ENCODE measurements around the gene STPG4. TPM values are rescaled to one million over a fixed set of nuclear protein-coding genes. Genes with fewer than 3 reads are reported as not detected.
"Not testable (repeated sequence)": the region's sequence is repeated elsewhere in the genome, so short reads cannot be mapped to it uniquely, and the experiment has no call there.

STPG4 gene
- total RNA-seq, 1 donor from 2014 or later: not detected

- Histone ChIP-seq H3K9ac (ENCODE audit: low read depth in 1 of 3, low read length in 3 of 3) (no peak overlapping the region), H3K27ac (ENCODE audit: low read depth, low read length) (no peak overlapping the region), H3K36me3 (ENCODE audit: control insufficient read depth in 3 of 3, insufficient read depth in 3 of 3, low read length in 3 of 3) (no peaks in the 10 kb centered on the region), H3K4me3 (ENCODE audit: low read length in 3 of 3) (no peak overlapping the region), H3K9me3 (ENCODE audit: control insufficient read depth in 3 of 3, low read length in 3 of 3) (no peaks in the 10 kb centered on the region), H3K27me3 (ENCODE audit: control insufficient read depth in 3 of 3, insufficient read depth in 3 of 3, low read length in 3 of 3) (no peaks in the 10 kb centered on the region), H3K4me1 (ENCODE audit: control insufficient read depth in 3 of 3, insufficient read depth in 3 of 3, low read length in 3 of 3) (peaks cover 21 to 36% (median 24%) of the 10 kb centered on the region in 3 donors)
These were observed 35.2 kb upstream of the STPG4 start for GRCh38 chr2:47190188-47190881.

- Histone ChIP-seq H3K27me3 (ENCODE audit: control insufficient read depth in 3 of 3, insufficient read depth in 3 of 3, low read length in 3 of 3) (no peaks in the 10 kb centered on the region), H3K9ac (ENCODE audit: low read depth in 1 of 3, low read length in 3 of 3) (no peak overlapping the region), H3K4me1 (ENCODE audit: control insufficient read depth in 3 of 3, insufficient read depth in 3 of 3, low read length in 3 of 3) (peaks cover 17 to 32% (median 24%) of the 10 kb centered on the region in 3 donors), H3K9me3 (ENCODE audit: control insufficient read depth in 3 of 3, low read length in 3 of 3) (no peaks in the 10 kb centered on the region), H3K36me3 (ENCODE audit: control insufficient read depth in 3 of 3, insufficient read depth in 3 of 3, low read length in 3 of 3) (no peaks in the 10 kb centered on the region), H3K4me3 (ENCODE audit: low read length in 3 of 3) (no peak overlapping the region), H3K27ac (ENCODE audit: low read depth, low read length) (no peak overlapping the region)
These were observed 34.5 kb upstream of the STPG4 start for GRCh38 chr2:47189635-47190034.

GRCh38 chr2:47187069-47187468 is 32.0 kb upstream of the STPG4 start:
- Histone ChIP-seq H3K36me3 (ENCODE audit: control insufficient read depth in 3 of 3, insufficient read depth in 3 of 3, low read length in 3 of 3) (no peaks in the 10 kb centered on the region), H3K27ac (ENCODE audit: low read depth, low read length) (no peak overlapping the region), H3K9me3 (ENCODE audit: control insufficient read depth in 3 of 3, low read length in 3 of 3) (no peaks in the 10 kb centered on the region)

GRCh38 chr2:47186351-47186750 is 31.2 kb upstream of the STPG4 start:
- no peaks in the 10 kb centered on the region for H3K27me3 ChIP-seq (ENCODE audit: control insufficient read depth in 3 of 3, insufficient read depth in 3 of 3, low read length in 3 of 3)
- no peak overlapping the region for H3K27ac ChIP-seq (ENCODE audit: low read depth, low read length)
- H3K4me1 ChIP-seq (ENCODE audit: control insufficient read depth in 3 of 3, insufficient read depth in 3 of 3, low read length in 3 of 3): peaks cover under 1 to 2% (median 1%) of the 10 kb centered on the region in 3 donors
- no peaks in the 10 kb centered on the region for H3K36me3 ChIP-seq (ENCODE audit: control insufficient read depth in 3 of 3, insufficient read depth in 3 of 3, low read length in 3 of 3)
- H3K9ac ChIP-seq (ENCODE audit: low read depth in 1 of 3, low read length in 3 of 3): no peak overlapping the region
- no peak overlapping the region for H3K4me3 ChIP-seq (ENCODE audit: low read length in 3 of 3)
- H3K9me3 ChIP-seq (ENCODE audit: control insufficient read depth in 3 of 3, low read length in 3 of 3): no peaks in the 10 kb centered on the region

More at GRCh38 chr2:47187069-47187468, 32.0 kb upstream of the STPG4 start:
- H3K9ac ChIP-seq (ENCODE audit: low read depth in 1 of 3, low read length in 3 of 3): no peak overlapping the region
- H3K4me1 ChIP-seq (ENCODE audit: control insufficient read depth in 3 of 3, insufficient read depth in 3 of 3, low read length in 3 of 3): peaks cover 6 to 9% (median 7%) of the 10 kb centered on the region in 3 donors
- no peak overlapping the region for H3K4me3 ChIP-seq (ENCODE audit: low read length in 3 of 3)
- H3K27me3 ChIP-seq (ENCODE audit: control insufficient read depth in 3 of 3, insufficient read depth in 3 of 3, low read length in 3 of 3): no peaks in the 10 kb centered on the region

GRCh38 chr2:47185098-47185497 is 30.0 kb upstream of the STPG4 start:
- H3K27ac ChIP-seq (ENCODE audit: low read depth, low read length); H3K27me3 ChIP-seq (ENCODE audit: control insufficient read depth in 3 of 3, insufficient read depth in 3 of 3, low read length in 3 of 3); H3K9me3 ChIP-seq (ENCODE audit: control insufficient read depth in 3 of 3, low read length in 3 of 3); H3K4me1 ChIP-seq (ENCODE audit: control insufficient read depth in 3 of 3, insufficient read depth in 3 of 3, low read length in 3 of 3); H3K36me3 ChIP-seq (ENCODE audit: control insufficient read depth in 3 of 3, insufficient read depth in 3 of 3, low read length in 3 of 3); H3K9ac ChIP-seq (ENCODE audit: low read depth in 1 of 3, low read length in 3 of 3); H3K4me3 ChIP-seq (ENCODE audit: low read length in 3 of 3): not testable (repeated sequence)

- Histone ChIP-seq H3K36me3 (ENCODE audit: control insufficient read depth in 3 of 3, insufficient read depth in 3 of 3, low read length in 3 of 3) (no peaks in the 10 kb centered on the region), H3K27ac (ENCODE audit: low read depth, low read length) (no peak overlapping the region), H3K27me3 (ENCODE audit: control insufficient read depth in 3 of 3, insufficient read depth in 3 of 3, low read length in 3 of 3) (peaks cover 0 to 2% (median 0%) of the 10 kb centered on the region in 3 donors), H3K9ac (ENCODE audit: low read depth in 1 of 3, low read length in 3 of 3) (no peak overlapping the region), H3K4me1 (ENCODE audit: control insufficient read depth in 3 of 3, insufficient read depth in 3 of 3, low read length in 3 of 3) (peaks cover 0 to 5% (median 0%) of the 10 kb centered on the region in 3 donors), H3K4me3 (ENCODE audit: low read length in 3 of 3) (no peak overlapping the region), H3K9me3 (ENCODE audit: control insufficient read depth in 3 of 3, low read length in 3 of 3) (no peaks in the 10 kb centered on the region)
These were observed 26.1 kb upstream of the STPG4 start for GRCh38 chr2:47181176-47181575.

GRCh38 chr2:47180531-47180930 is 25.4 kb upstream of the STPG4 start:
- Histone ChIP-seq H3K27ac (ENCODE audit: low read depth, low read length) (no peak overlapping the region), H3K4me3 (ENCODE audit: low read length in 3 of 3) (no peak overlapping the region), H3K4me1 (ENCODE audit: control insufficient read depth in 3 of 3, insufficient read depth in 3 of 3, low read length in 3 of 3) (peaks cover 0 to 5% (median 0%) of the 10 kb centered on the region in 3 donors), H3K27me3 (ENCODE audit: control insufficient read depth in 3 of 3, insufficient read depth in 3 of 3, low read length in 3 of 3) (peaks cover 0 to 2% (median 0%) of the 10 kb centered on the region in 3 donors), H3K9me3 (ENCODE audit: control insufficient read depth in 3 of 3, low read length in 3 of 3) (no peaks in the 10 kb centered on the region), H3K36me3 (ENCODE audit: control insufficient read depth in 3 of 3, insufficient read depth in 3 of 3, low read length in 3 of 3) (no peaks in the 10 kb centered on the region), H3K9ac (ENCODE audit: low read depth in 1 of 3, low read length in 3 of 3) (no peak overlapping the region)

- peaks cover 0 to 2% (median 0%) of the 10 kb centered on the region in 3 donors for H3K27me3 ChIP-seq (ENCODE audit: control insufficient read depth in 3 of 3, insufficient read depth in 3 of 3, low read length in 3 of 3)
- H3K9me3 ChIP-seq (ENCODE audit: control insufficient read depth in 3 of 3, low read length in 3 of 3): no peaks in the 10 kb centered on the region
- H3K27ac ChIP-seq (ENCODE audit: low read depth, low read length): no peak overlapping the region
- no peaks in the 10 kb centered on the region for H3K36me3 ChIP-seq (ENCODE audit: control insufficient read depth in 3 of 3, insufficient read depth in 3 of 3, low read length in 3 of 3)
- H3K4me3 ChIP-seq (ENCODE audit: low read length in 3 of 3): no peak overlapping the region
- H3K9ac ChIP-seq (ENCODE audit: low read depth in 1 of 3, low read length in 3 of 3): no peak overlapping the region
- H3K4me1 ChIP-seq (ENCODE audit: control insufficient read depth in 3 of 3, insufficient read depth in 3 of 3, low read length in 3 of 3): peaks cover 0 to 13% (median 5%) of the 10 kb centered on the region in 3 donors
These were observed 24.3 kb upstream of the STPG4 start for GRCh38 chr2:47179388-47179787.

GRCh38 chr2:47178341-47178740 is 23.2 kb upstream of the STPG4 start:
- H3K4me1 ChIP-seq (ENCODE audit: control insufficient read depth in 3 of 3, insufficient read depth in 3 of 3, low read length in 3 of 3): peaks cover 8 to 17% (median 14%) of the 10 kb centered on the region in 3 donors
- no peaks in the 10 kb centered on the region for H3K36me3 ChIP-seq (ENCODE audit: control insufficient read depth in 3 of 3, insufficient read depth in 3 of 3, low read length in 3 of 3)
- peaks cover 0 to 2% (median 0%) of the 10 kb centered on the region in 3 donors for H3K27me3 ChIP-seq (ENCODE audit: control insufficient read depth in 3 of 3, insufficient read depth in 3 of 3, low read length in 3 of 3)
- no peak overlapping the region for H3K9ac ChIP-seq (ENCODE audit: low read depth in 1 of 3, low read length in 3 of 3)
- H3K9me3 ChIP-seq (ENCODE audit: control insufficient read depth in 3 of 3, low read length in 3 of 3): no peaks in the 10 kb centered on the region
- no peak overlapping the region for H3K4me3 ChIP-seq (ENCODE audit: low read length in 3 of 3)
- no peak overlapping the region for H3K27ac ChIP-seq (ENCODE audit: low read depth, low read length)

GRCh38 chr2:47177043-47177565 is 22.0 kb upstream of the STPG4 start:
- H3K36me3 ChIP-seq (ENCODE audit: control insufficient read depth in 3 of 3, insufficient read depth in 3 of 3, low read length in 3 of 3): no peaks in the 10 kb centered on the region
- peak overlapping the region; percentile 92 to 99 (median 98) for H3K4me3 ChIP-seq (ENCODE audit: low read length in 3 of 3)
- H3K4me1 ChIP-seq (ENCODE audit: control insufficient read depth in 3 of 3, insufficient read depth in 3 of 3, low read length in 3 of 3): peaks cover 11 to 28% (median 21%) of the 10 kb centered on the region in 3 donors
- H3K27ac ChIP-seq (ENCODE audit: low read depth, low read length): peak overlapping the region; percentile 100
- peaks cover 0 to 2% (median 0%) of the 10 kb centered on the region in 3 donors for H3K27me3 ChIP-seq (ENCODE audit: control insufficient read depth in 3 of 3, insufficient read depth in 3 of 3, low read length in 3 of 3)
- H3K9ac ChIP-seq (ENCODE audit: low read depth in 1 of 3, low read length in 3 of 3): peak overlapping the region; percentile 97 to 100 (median 100)
- H3K9me3 ChIP-seq (ENCODE audit: control insufficient read depth in 3 of 3, low read length in 3 of 3): no peaks in the 10 kb centered on the region
